Chondrocyte (in vitro differentiated cells): ENCODE measurements around the gene GNB3. TPM values are rescaled to one million over a fixed set of nuclear protein-coding genes. Genes with fewer than 3 reads are reported as not detected.

Experiments used
- DNase-seq: peaks from one replicate; pipeline ENCODE4 v3.0.0; 2021; ENCODE audit warnings: mixed read lengths, low spot score
- H3K27ac Mint-ChIP-seq: one replicate; pipeline ENCODE4 v1.8.0; 2021; ENCODE audit warnings: mild to moderate bottlenecking, moderate library complexity, mixed read lengths; ENCODE audit not compliant: unreplicated experiment
- H3K27me3 Mint-ChIP-seq: 2 replicates; pipeline ENCODE4 v1.8.0; 2021; ENCODE audit warnings: low read depth, mixed read lengths
- H3K36me3 Mint-ChIP-seq: 2 replicates; pipeline ENCODE4 v1.8.0; 2021; ENCODE audit warnings: low read depth, mixed read lengths
- H3K4me1 Mint-ChIP-seq: 2 replicates; pipeline ENCODE4 v1.8.0; 2021; ENCODE audit warnings: low read depth, mild to moderate bottlenecking, mixed read lengths
- H3K4me3 Mint-ChIP-seq: one replicate; pipeline ENCODE4 v1.8.0; 2021; ENCODE audit warnings: mild to moderate bottlenecking, moderate library complexity, mixed read lengths; ENCODE audit not compliant: unreplicated experiment
- H3K9me3 Mint-ChIP-seq: 2 replicates; pipeline ENCODE4 v1.8.0; 2021; ENCODE audit warnings: low read depth, mixed read lengths
- CTCF ChIP-seq: fragments of 200-600 bp; sonication (generic); IDR thresholded peaks from 2 replicates; pipeline ENCODE4 v1.5.0; 2021; ENCODE audit warnings: antibody characterized with exemption, mild to moderate bottlenecking, moderate library complexity
- total RNA-seq: library from RNA; stranded (reverse); gene quantifications from 3 replicates; pipeline ENCODE4 v1.2.1, GENCODE V29; 2021

The GNB3 gene
- total RNA-seq, 1 donor from 2014 or later: 10.2 TPM

GRCh38 chr12:6837370-6838060 is 3.2 kb upstream of the GNB3 start:
- H3K36me3 Mint-ChIP-seq: peaks cover 27% of the 10 kb centered on the region
- TF ChIP-seq CTCF: no peak
- H3K4me3 Mint-ChIP-seq: no peak overlapping the region
- no peak overlapping the region for H3K27ac Mint-ChIP-seq
- DNase-seq: no peak
- H3K9me3 Mint-ChIP-seq: no peaks in the 10 kb centered on the region
- no peaks in the 10 kb centered on the region for H3K27me3 Mint-ChIP-seq
- H3K4me1 Mint-ChIP-seq: peaks cover 5% of the 10 kb centered on the region

GRCh38 chr12:6838854-6839253 is 1.9 kb upstream of the GNB3 start:
- no peak overlapping the region for H3K4me3 Mint-ChIP-seq
- H3K27ac Mint-ChIP-seq: no peak overlapping the region
- H3K36me3 Mint-ChIP-seq: peaks cover 31% of the 10 kb centered on the region

GRCh38 chr12:6839482-6840201 is 1.1 kb upstream of the GNB3 start:
- no peaks in the 10 kb centered on the region for H3K4me1 Mint-ChIP-seq
- no peak overlapping the region for H3K4me3 Mint-ChIP-seq
- no peak for TF ChIP-seq CTCF
- DNase-seq: no peak
- H3K27me3 Mint-ChIP-seq: no peaks in the 10 kb centered on the region
- no peak overlapping the region for H3K27ac Mint-ChIP-seq
- H3K9me3 Mint-ChIP-seq: no peaks in the 10 kb centered on the region
- H3K36me3 Mint-ChIP-seq: peaks cover 29% of the 10 kb centered on the region

More at GRCh38 chr12:6838854-6839253, 1.9 kb upstream of the GNB3 start:
- DNase-seq: no peak
- Mint-ChIP-seq H3K9me3 (no peaks in the 10 kb centered on the region), H3K27me3 (no peaks in the 10 kb centered on the region), H3K4me1 (no peaks in the 10 kb centered on the region)
- TF ChIP-seq CTCF: no peak

GRCh38 chr12:6840330-6840729 is 395 bp upstream of the GNB3 start:
- H3K4me3 Mint-ChIP-seq: no peak overlapping the region
- peaks cover 33% of the 10 kb centered on the region for H3K36me3 Mint-ChIP-seq
- TF ChIP-seq CTCF: no peak
- no peak overlapping the region for H3K27ac Mint-ChIP-seq
- no peak for DNase-seq
- H3K27me3 Mint-ChIP-seq: no peaks in the 10 kb centered on the region
- H3K4me1 Mint-ChIP-seq: no peaks in the 10 kb centered on the region
- H3K9me3 Mint-ChIP-seq: no peaks in the 10 kb centered on the region

GRCh38 chr12:6842075-6842474 is 1.4 kb downstream of the GNB3 start:
- H3K9me3 Mint-ChIP-seq: no peaks in the 10 kb centered on the region
- no peak overlapping the region for H3K4me3 Mint-ChIP-seq
- no peak overlapping the region for H3K27ac Mint-ChIP-seq
- no peaks in the 10 kb centered on the region for H3K27me3 Mint-ChIP-seq
- TF ChIP-seq CTCF: no peak
- H3K4me1 Mint-ChIP-seq: no peaks in the 10 kb centered on the region
- peaks cover 35% of the 10 kb centered on the region for H3K36me3 Mint-ChIP-seq
- no peak for DNase-seq
